ENCODE data around the gene BUD13.
"Not testable (repeated sequence)": the region's sequence is repeated elsewhere in the genome, so short reads cannot be mapped to it uniquely, and the experiment has no call there.

The BUD13 gene

DNA sequence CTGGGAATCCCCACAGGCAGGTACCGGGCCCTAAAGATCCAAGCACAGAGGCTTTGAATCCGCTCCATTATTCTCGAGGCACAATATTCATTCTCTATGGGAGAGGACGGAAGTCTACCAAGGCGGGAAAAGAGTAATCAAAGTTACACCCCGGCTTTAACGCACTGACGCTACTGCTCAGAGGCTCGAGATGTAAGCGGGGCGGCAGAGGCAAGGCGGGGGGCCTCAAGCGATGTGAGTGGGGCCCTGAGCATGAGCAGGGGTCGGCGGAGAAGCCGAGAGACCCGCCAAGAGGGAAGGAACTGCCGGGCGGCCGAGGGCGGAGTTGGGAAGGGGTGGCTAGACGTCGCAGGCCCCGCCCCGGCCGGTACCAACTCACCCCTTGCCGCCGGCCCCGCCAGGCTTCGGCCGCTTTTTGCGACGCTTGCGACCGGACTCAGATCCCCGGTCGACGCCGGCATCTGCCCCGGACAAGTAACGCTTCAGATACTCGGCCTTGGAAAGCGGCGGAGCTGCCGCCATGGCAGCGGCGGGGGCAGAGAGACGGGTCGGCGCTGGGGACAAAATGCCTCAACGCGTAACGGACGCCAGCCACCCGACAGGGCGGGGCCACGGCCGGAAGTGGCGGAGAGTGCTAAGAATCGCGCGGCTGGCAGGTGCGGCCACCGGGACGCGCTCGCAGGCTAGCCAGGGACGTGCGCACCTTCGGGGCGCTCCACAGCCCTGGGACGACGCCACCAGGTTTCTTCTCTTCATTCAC, at the start of gene BUD13:
BUD13 (minus strand) TSS at position 545 of the 760 bp plus-strand sequence; CDS start at position 522, 23 bp downstream.
- DNase-seq, result peak; percentile 95

DNA sequence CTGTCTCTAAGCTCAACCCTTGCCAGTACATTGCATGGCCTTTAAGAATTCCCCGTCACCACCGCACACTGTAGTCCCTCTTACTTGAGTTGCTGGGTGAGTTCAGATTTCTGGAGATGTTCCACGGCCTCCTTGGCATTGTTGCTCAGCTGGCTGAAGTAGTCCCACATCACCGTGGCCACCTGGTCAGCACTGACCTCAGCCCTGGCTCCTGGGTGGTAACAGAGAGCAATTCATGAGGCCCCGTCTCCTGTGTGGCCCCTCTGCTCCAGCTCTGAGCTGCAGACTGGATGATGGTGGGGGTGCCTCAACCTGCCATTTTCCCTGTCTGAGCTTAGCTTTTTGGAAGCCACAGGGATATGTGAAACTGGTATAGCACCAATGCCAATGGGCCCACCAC, 49.8 kb upstream of the BUD13 start:
- no peak for DNase-seq

GRCh38 chr11:116821050-116821918, 48.5 kb upstream of the BUD13 start:
- DNase-seq, result no peak

GRCh38 chr11:116819049-116819448, 46.3 kb upstream of the BUD13 start:
- DNase-seq, result no peak

- no peak for DNase-seq
Measured at GRCh38 chr11:116814502-116814901, 41.7 kb upstream of the BUD13 start.

GRCh38 chr11:116813781-116814471, 41.1 kb upstream of the BUD13 start:
- DNase-seq, result no peak

- no peak for DNase-seq
Measured at GRCh38 chr11:116813170-116813569, 40.4 kb upstream of the BUD13 start.

DNA sequence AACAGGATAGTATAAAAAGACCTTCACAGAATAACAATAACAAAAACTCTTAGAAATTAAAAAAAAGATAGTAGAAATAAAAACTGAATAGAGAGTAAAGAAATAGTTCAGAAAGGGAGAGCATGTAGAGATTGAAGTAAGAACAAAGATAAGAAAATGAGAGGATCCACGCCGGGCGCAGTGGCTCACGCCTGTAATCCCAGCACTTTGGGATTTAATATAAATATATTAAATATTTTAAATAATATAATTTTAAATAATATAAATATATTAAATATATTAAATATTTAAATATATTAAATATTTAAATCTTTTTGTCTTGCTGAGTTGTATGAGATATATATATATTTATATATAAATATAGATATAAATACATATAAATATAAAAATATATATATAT, 39.3 kb upstream of the BUD13 start:
- DNase-seq, result no peak

DNA sequence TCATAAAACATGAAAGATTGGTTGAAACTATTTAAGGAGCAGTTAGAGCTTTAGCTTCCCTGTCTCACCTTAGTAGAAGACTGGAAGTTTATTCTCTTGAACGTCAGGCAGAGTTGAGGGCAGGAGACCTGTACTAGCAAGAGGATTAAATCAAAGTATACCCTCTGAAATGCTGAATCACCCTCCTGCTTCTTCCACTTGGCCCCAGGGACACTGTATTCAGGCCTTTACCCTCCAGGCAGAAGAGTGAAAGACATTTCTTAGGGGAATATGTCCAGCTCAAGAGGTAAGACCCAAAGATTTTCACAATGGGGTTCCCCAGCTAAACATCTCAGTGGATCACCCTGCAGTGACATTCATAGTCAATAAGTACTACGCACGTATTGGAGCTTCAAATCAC, 38.4 kb upstream of the BUD13 start:
- no peak for DNase-seq

DNA sequence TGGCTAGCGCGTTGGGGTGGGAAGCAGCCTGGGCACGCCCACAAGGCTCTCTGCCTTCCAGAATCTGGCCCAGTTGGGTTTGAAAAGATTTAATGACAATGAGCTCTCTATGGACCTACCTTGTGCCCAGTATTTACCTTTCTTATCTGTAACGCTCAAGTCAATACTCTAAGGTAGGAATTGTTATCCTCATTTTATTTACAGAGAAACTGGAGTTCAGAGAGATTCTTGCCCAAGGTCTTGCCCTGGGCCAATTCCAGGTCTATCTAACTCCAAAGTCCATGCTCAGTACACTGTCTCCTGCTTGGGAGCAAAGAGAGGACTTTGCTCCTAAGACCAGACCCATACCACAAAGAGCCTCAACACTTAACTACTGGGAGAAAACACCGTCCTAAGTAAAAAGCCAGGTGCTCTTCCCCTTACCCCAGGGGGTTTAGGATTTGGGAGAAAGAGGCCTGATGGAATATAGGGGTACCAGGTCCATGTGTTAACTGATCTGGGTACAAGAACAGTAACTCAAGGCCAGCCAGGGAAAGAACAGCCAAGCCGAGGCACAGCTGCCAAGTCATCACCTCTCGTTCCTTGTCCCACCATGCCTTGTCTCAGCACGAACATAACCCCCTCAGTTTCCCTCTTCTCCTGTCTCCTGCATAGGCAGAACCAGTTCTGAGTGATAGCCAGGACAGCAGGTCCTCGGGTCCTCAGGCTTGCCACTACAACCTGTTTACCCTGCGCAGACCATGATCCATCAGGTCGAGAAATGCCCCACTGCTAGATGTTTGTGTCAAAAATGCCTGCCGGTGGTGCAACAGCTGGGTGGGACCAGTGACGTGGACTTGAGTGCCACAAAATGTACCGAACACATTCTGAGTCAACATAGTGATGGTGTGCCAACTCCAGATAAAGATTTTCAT, 35.7 kb upstream of the BUD13 start:
- no peak for DNase-seq

GRCh38 chr11:116807601-116808261, 34.9 kb upstream of the BUD13 start:
- no peak for DNase-seq

- no peak for DNase-seq
Measured at GRCh38 chr11:116804001-116804400, 31.2 kb upstream of the BUD13 start.

- not testable (repeated sequence) for DNase-seq
Measured at GRCh38 chr11:116801662-116802061, 28.9 kb upstream of the BUD13 start.

DNA sequence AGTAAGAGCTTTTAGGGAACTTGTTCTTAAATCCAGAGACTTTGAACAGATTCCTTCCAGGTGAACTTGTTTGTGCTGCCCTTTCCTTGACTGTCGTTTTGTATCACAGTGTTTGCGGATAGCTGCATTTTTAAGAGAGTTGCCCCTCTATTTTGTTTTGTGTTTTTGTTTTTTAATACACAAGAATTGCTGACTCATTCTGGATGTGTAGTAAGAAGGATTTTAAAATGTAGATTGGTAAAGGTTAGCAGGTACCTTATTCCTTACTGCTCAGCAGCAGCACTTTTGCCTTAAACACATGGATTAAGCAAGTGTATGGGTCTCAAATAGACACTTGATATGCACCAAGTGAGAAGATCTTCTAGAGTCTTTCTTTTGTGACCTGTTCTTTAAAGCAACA, 27.8 kb upstream of the BUD13 start:
- no peak for DNase-seq

GRCh38 chr11:116798368-116798767, 25.6 kb upstream of the BUD13 start:
- peak; percentile 47 for DNase-seq

- no peak for DNase-seq
Measured at GRCh38 chr11:116797816-116798215, 25.0 kb upstream of the BUD13 start.

DNA sequence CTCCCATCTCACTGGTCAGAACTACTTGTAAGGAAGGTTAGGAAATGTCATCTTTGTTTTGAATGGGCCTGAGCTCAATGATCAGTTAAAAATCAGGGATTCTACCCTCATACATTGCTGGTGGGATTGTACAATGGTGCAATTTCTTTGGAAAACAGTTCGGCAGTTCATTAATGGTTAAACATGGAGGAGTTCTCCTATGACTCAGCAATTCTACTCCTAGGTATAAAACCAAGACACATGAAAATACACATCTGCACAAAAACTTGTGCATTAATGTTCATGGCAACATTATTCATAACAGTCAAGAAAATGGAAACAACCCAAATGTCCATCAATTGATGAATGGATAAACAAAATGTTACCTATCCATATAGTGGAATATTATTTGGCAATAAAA, 23.8 kb upstream of the BUD13 start:
- no peak for DNase-seq

DNA sequence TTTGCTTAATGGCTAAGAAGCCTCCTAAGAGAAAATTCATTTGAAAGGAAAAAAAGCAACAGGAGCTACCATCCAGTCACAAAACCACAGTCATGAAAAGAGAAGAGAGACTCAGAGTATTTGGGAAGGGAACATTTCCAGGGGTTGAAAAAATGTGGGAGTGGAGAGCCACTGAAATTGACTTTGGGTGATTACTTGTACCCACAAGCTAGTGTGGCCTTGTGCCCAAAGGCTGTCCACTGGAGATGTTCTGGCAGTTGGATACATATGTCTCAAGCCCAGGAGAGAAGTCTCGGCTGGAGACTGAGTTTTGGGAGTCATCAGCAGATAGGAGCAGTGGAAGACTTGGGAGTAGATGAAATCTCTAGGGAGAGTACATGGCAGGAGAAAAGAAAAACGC, 22.1 kb upstream of the BUD13 start:
- no peak for DNase-seq

DNA sequence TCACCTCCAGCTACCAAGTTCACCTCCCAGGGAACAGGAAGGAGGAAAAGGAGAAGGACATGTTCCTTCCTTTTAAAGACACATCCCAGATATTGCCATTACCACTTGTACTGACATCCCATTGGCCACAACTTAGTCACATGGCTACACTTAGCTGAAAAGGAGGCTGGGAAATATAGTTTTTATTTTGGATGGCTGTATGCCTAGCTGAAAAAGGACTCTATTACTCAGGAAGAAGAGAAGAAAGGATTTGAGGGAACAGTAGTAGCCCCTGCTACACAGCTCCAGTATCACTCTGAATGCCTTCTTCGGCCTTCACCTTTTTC, 20.9 kb upstream of the BUD13 start:
- DNase-seq, result no peak

DNA sequence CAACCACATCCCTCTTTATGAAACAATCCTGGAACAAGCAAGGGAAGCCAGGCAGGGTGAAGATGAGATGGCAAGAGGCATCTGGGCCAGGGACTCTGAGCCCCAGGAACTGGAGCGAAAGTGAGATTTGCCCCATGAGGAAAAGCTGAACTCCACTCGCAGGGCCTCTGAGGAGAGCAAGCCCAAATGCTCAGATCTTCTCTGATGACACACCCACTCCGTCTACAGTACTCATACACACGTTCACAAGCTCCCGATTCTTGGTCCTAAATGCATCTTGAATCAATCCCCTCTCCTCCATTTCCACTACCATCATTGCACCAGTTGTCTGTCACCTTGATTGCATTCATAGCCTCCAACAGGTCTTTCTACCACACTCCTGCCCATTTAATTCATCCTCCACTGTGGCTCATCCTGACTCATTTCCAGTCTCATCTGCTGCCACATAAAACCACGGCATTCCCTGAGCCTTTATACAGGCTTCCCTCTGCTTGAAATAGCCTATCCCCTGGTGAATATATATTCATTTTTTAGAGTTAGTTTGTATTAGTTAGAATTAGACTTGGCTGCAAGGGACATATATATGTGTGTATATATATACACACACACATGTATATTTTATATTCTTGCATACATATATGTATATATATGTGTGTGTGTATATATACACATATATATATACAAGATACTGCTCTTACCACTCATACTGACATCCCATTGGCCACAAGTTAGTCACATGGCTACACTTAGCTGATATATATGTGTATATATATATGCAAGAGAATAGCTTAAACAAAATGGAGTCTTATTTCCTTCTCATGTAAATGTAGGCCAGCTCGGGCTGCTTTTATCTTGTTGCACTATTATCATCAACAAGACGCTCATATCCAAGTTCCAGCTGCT, 20.3 kb upstream of the BUD13 start:
- DNase-seq, result no peak
